ENCODE results near the gene EML1. TPM values are rescaled to one million over a fixed set of nuclear protein-coding genes. Genes with fewer than 3 reads are reported as not detected.

Gene EML1
- total RNA-seq, 1 donor from 2014 or later, result 57.2 TPM

DNA sequence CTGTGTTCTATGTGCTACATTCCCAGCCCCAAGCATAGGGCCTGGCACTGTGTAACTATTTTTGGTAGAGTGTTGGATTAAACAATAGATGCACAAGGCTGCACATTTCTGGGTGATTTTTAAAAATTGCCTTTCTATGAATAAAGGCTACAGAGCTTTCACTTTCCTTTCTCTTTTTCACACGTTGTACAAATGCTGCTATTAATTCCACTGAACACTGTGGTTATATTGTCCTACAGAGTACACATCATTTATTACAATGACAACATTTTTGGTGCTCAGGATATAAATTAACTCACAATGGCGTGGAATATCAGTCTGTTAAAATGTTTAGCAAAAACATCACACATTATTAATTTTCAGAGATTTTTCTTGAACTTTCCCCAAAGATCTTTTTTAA is 3.6 kb upstream of the EML1 start:
- Histone ChIP-seq H3K4me3 (no peak overlapping the region), H3K9ac (no peak overlapping the region), H3K79me2 (ENCODE audit: low read depth) (peaks cover 9% of the 10 kb centered on the region), H3K4me2 (no peak overlapping the region), H3K4me1 (peaks cover 16% of the 10 kb centered on the region), H3K36me3 (no peaks in the 10 kb centered on the region), H3K27ac (no peak overlapping the region), H2AFZ (replicated peaks) (no peak overlapping the region), H3F3A (ENCODE audit: low read depth) (peaks cover 30% of the 10 kb centered on the region), H4K20me1 (ENCODE audit: low read depth) (peaks cover 3% of the 10 kb centered on the region), H3K9me3 (ENCODE audit: low read depth) (no peaks in the 10 kb centered on the region), H3K27me3 (peaks cover 7% of the 10 kb centered on the region)
- no peaks in the 10 kb centered on the region for H3K36me3 Mint-ChIP-seq
- H3K4me3 Mint-ChIP-seq, result no peak overlapping the region
- no peak for DNase-seq (ENCODE audit: low spot score)
- no peaks in the 10 kb centered on the region for H3K9me3 Mint-ChIP-seq
- H3K27ac Mint-ChIP-seq, result no peak overlapping the region
- TF ChIP-seq EZH2 (IDR thresholded peaks at IDR 0.05) (no peak), EZH2phosphoT487 (IDR thresholded peaks at IDR 0.05) (no peak)
- TF ChIP-seq, protein P1, sequence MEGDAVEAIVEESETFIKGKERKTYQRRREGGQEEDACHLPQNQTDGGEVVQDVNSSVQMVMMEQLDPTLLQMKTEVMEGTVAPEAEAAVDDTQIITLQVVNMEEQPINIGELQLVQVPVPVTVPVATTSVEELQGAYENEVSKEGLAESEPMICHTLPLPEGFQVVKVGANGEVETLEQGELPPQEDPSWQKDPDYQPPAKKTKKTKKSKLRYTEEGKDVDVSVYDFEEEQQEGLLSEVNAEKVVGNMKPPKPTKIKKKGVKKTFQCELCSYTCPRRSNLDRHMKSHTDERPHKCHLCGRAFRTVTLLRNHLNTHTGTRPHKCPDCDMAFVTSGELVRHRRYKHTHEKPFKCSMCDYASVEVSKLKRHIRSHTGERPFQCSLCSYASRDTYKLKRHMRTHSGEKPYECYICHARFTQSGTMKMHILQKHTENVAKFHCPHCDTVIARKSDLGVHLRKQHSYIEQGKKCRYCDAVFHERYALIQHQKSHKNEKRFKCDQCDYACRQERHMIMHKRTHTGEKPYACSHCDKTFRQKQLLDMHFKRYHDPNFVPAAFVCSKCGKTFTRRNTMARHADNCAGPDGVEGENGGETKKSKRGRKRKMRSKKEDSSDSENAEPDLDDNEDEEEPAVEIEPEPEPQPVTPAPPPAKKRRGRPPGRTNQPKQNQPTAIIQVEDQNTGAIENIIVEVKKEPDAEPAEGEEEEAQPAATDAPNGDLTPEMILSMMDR (IDR thresholded peaks at IDR 0.05), result no peak
- H3K27me3 Mint-ChIP-seq (ENCODE audit: insufficient read depth, low read depth), result peaks cover 10% of the 10 kb centered on the region
- peaks cover 22% of the 10 kb centered on the region for H3K4me1 Mint-ChIP-seq

DNA sequence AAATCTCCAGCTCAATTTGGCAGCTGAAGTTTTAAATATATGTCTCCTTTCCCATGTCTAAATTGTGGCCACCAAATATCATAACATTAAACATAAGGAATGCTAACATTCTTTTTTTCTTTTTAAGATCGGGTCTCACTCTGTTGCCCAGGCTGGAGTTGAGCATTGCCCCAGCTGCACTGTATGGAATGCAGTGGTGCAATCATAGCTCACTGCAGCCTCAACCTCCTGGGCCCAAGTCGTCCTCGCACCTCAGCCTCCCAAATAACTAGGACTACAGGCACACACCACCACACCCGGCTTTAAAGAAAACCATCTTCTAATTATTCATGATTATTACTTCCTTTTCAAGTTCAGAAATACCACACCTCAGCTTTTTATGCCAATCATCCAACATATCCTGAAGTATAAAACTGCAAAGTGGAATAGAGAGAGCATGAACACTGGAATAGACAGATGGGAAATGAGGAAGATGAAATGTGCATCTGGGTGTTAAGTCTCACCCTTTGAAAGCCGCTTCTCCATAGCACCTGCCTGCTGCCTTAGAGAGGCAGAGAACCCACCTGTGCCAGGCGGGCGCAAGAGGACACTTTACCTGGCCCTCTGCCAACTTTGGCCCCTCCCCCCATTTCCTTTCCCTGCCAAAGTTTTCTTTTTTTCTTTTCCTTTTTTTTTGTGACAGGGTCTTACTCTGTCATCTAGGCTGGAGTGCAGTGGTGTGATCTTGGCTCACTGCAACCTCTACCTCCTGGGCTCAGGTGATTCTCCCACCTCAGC is 2.8 kb upstream of the EML1 start:
- H3K27me3 ChIP-seq, result peaks cover 7% of the 10 kb centered on the region
- no peak overlapping the region for H3K4me2 ChIP-seq
- no peak overlapping the region for H2AFZ ChIP-seq (replicated peaks)
- Mint-ChIP-seq H3K27me3 (ENCODE audit: insufficient read depth, low read depth) (peaks cover 6% of the 10 kb centered on the region), H3K4me3 (no peak overlapping the region), H3K9me3 (no peaks in the 10 kb centered on the region), H3K27ac (no peak overlapping the region), H3K36me3 (no peaks in the 10 kb centered on the region), H3K4me1 (peaks cover 30% of the 10 kb centered on the region)
- peaks cover 17% of the 10 kb centered on the region for H3K79me2 ChIP-seq (ENCODE audit: low read depth)
- H3K9ac ChIP-seq, result no peak overlapping the region
- DNase-seq (ENCODE audit: low spot score), result no peak
- H3F3A ChIP-seq (ENCODE audit: low read depth), result peaks cover 31% of the 10 kb centered on the region
- TF ChIP-seq EZH2phosphoT487 (IDR thresholded peaks at IDR 0.05) (no peak), EZH2 (IDR thresholded peaks at IDR 0.05) (no peak)
- TF ChIP-seq, protein P1 (IDR thresholded peaks at IDR 0.05), result no peak
- H3K27ac ChIP-seq, result no peak overlapping the region
- H3K9me3 ChIP-seq (ENCODE audit: low read depth), result no peaks in the 10 kb centered on the region
- H3K4me1 ChIP-seq, result peaks cover 24% of the 10 kb centered on the region
- no peak overlapping the region for H3K4me3 ChIP-seq
- H3K36me3 ChIP-seq, result no peaks in the 10 kb centered on the region
- peaks cover 11% of the 10 kb centered on the region for H4K20me1 ChIP-seq (ENCODE audit: low read depth)

DNA sequence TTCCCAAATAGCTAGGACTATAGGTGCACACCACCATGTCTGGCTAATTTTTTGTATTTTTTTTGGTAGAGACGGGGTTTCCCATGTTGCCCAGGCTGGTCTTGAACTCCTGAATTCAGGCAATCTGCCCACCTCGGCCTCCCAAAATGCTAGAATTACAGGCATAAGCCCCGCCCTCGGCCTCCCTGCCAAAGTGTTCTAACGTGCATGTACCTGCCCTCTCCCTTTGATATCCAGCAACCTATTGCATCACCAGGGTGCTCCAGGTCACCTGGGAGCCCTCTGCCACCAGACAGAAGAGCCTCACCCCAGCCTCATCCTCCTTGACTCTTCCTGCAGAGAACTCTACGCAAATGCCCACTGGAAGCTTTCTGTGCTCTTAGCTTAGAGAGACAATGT is 2.2 kb upstream of the EML1 start:
- Mint-ChIP-seq H3K36me3 (peaks cover 3% of the 10 kb centered on the region), H3K27me3 (ENCODE audit: insufficient read depth, low read depth) (peaks cover 6% of the 10 kb centered on the region), H3K27ac (no peak overlapping the region), H3K4me1 (peaks cover 36% of the 10 kb centered on the region), H3K9me3 (no peaks in the 10 kb centered on the region), H3K4me3 (no peak overlapping the region)
- no peak overlapping the region for H3K4me3 ChIP-seq
- peaks cover 23% of the 10 kb centered on the region for H3K79me2 ChIP-seq (ENCODE audit: low read depth)
- H3K27ac ChIP-seq, result no peak overlapping the region
- H3K27me3 ChIP-seq, result peaks cover 7% of the 10 kb centered on the region
- DNase-seq (ENCODE audit: low spot score), result no peak
- H3K4me2 ChIP-seq, result no peak overlapping the region
- H3K4me1 ChIP-seq, result peaks cover 27% of the 10 kb centered on the region
- no peak overlapping the region for H2AFZ ChIP-seq (replicated peaks)
- no peaks in the 10 kb centered on the region for H3K36me3 ChIP-seq
- H3K9ac ChIP-seq, result no peak overlapping the region
- H3F3A ChIP-seq (ENCODE audit: low read depth), result peaks cover 31% of the 10 kb centered on the region
- TF ChIP-seq EZH2 (IDR thresholded peaks at IDR 0.05), result no peak
- no peak for TF ChIP-seq EZH2phosphoT487 (IDR thresholded peaks at IDR 0.05)
- TF ChIP-seq, protein P1 (IDR thresholded peaks at IDR 0.05), result no peak
- no peaks in the 10 kb centered on the region for H3K9me3 ChIP-seq (ENCODE audit: low read depth)
- peaks cover 12% of the 10 kb centered on the region for H4K20me1 ChIP-seq (ENCODE audit: low read depth)

Data from neural progenitor cell (in vitro differentiated cells).